H9 (cell line): ENCODE measurements around the gene SH3RF3. TPM values are rescaled to one million over a fixed set of nuclear protein-coding genes. Genes with fewer than 3 reads are reported as not detected.

ENCODE experiments used
- DNase-seq: peaks from one replicate; pipeline ENCODE4 v3.0.0-alpha.2; 2017
- H2AFZ ChIP-seq: one replicate; pipeline ENCODE4 v1.6.1; 2013; ENCODE audit warnings: mild to moderate bottlenecking, low read length, control low read depth, moderate library complexity
- H2AK5ac ChIP-seq: 2 replicates; pipeline ENCODE4 v1.6.1; 2013; ENCODE audit warnings: low read length, control low read depth, mixed read lengths; ENCODE audit not compliant: insufficient read length
- H2BK120ac ChIP-seq: one replicate; pipeline ENCODE4 v1.6.1; 2013; ENCODE audit warnings: low read depth, mild to moderate bottlenecking, low read length, control low read depth, inconsistent platforms; ENCODE audit not compliant: poor library complexity, severe bottlenecking
- H2BK12ac ChIP-seq: 2 replicates; pipeline ENCODE4 v1.6.1; 2013; ENCODE audit warnings: low read length, control low read depth, mixed read lengths, low read depth; ENCODE audit not compliant: insufficient read length
- H2BK15ac ChIP-seq: 2 replicates; pipeline ENCODE4 v1.6.1; 2013; ENCODE audit warnings: low read depth, low read length, control low read depth
- H2BK20ac ChIP-seq: one replicate; pipeline ENCODE4 v1.6.1; 2013; ENCODE audit warnings: low read depth, mild to moderate bottlenecking, low read length, control low read depth, inconsistent platforms; ENCODE audit not compliant: poor library complexity, severe bottlenecking
- H2BK5ac ChIP-seq: 2 replicates; pipeline ENCODE4 v1.6.1; 2013; ENCODE audit warnings: low read length, control low read depth, mixed read lengths; ENCODE audit not compliant: insufficient read length
- H3K14ac ChIP-seq: 2 replicates; pipeline ENCODE4 v1.6.1; 2013; ENCODE audit warnings: low read length, control low read depth; ENCODE audit not compliant: insufficient read depth
- H3K18ac ChIP-seq: 2 replicates; pipeline ENCODE4 v1.6.1; 2013; ENCODE audit warnings: low read depth, mild to moderate bottlenecking, mixed read lengths, low read length, control low read depth; ENCODE audit not compliant: insufficient read length
- H3K23ac ChIP-seq: 2 replicates; pipeline ENCODE4 v1.6.1; 2013; ENCODE audit warnings: low read length, control low read depth, mixed read lengths, low read depth; ENCODE audit not compliant: insufficient read length
- H3K23me2 ChIP-seq: 2 replicates; pipeline ENCODE4 v1.6.1; 2013; ENCODE audit warnings: low read depth, mild to moderate bottlenecking, mixed read lengths, low read length, control low read depth; ENCODE audit not compliant: insufficient read length, poor library complexity, severe bottlenecking
- H3K27ac ChIP-seq: 2 replicates; pipeline ENCODE4 v1.5.1; 2013; ENCODE audit warnings: low read length, control low read depth, mixed read lengths, low read depth; ENCODE audit not compliant: insufficient read length
- H3K27me3 ChIP-seq: 2 replicates; pipeline ENCODE4 v1.6.1; 2013; ENCODE audit warnings: low read length, control low read depth, inconsistent platforms; ENCODE audit not compliant: insufficient read depth
- H3K4ac ChIP-seq: 2 replicates; pipeline ENCODE4 v1.6.1; 2013; ENCODE audit warnings: low read depth, mild to moderate bottlenecking, control low read depth, inconsistent platforms, low read length, moderate library complexity
- H3K4me1 ChIP-seq: 2 replicates; pipeline ENCODE4 v1.6.1; 2013; ENCODE audit warnings: low read length, control low read depth, inconsistent platforms; ENCODE audit not compliant: insufficient read depth
- H3K4me2 ChIP-seq: 2 replicates; pipeline ENCODE4 v1.6.1; 2013; ENCODE audit warnings: low read length, control low read depth, mixed read lengths; ENCODE audit not compliant: insufficient read length, insufficient read depth
- H3K56ac ChIP-seq: 2 replicates; pipeline ENCODE4 v1.6.1; 2013; ENCODE audit warnings: low read depth, mild to moderate bottlenecking, mixed read lengths, low read length, control low read depth; ENCODE audit not compliant: insufficient read length
- H3K79me1 ChIP-seq: 2 replicates; pipeline ENCODE4 v1.6.1; 2013; ENCODE audit warnings: low read depth, mild to moderate bottlenecking, moderate library complexity, low read length, control low read depth, inconsistent platforms; ENCODE audit not compliant: insufficient read depth, poor library complexity, severe bottlenecking
- H3K79me2 ChIP-seq: 2 replicates; pipeline ENCODE4 v1.6.1; 2013; ENCODE audit warnings: low read length, control low read depth, inconsistent platforms; ENCODE audit not compliant: insufficient read depth
- H3K9ac ChIP-seq: 2 replicates; pipeline ENCODE4 v1.6.1; 2013; ENCODE audit warnings: low read length, control low read depth, mixed read lengths; ENCODE audit not compliant: insufficient read length; ENCODE audit errors: extremely low read depth
- H3K9me3 ChIP-seq: one replicate; pipeline ENCODE4 v1.6.1; 2013; ENCODE audit warnings: low read depth, low read length, inconsistent platforms; ENCODE audit not compliant: control insufficient read depth
- H3T11ph ChIP-seq: one replicate; pipeline ENCODE4 v1.6.1; 2013; ENCODE audit warnings: mild to moderate bottlenecking, low read length, control low read depth, inconsistent platforms
- H4K20me1 ChIP-seq: one replicate; pipeline ENCODE4 v1.6.1; 2013; ENCODE audit not compliant: control insufficient read depth, insufficient read length, insufficient read depth
- H4K5ac ChIP-seq: 2 replicates; pipeline ENCODE4 v1.6.1; 2013; ENCODE audit warnings: low read depth, mild to moderate bottlenecking, mixed read lengths, low read length, control low read depth; ENCODE audit not compliant: insufficient read length
- H4K8ac ChIP-seq: replicated peaks from 2 replicates; pipeline ENCODE4 v1.6.1; 2013; ENCODE audit warnings: low read length, control low read depth, mixed read lengths, low read depth; ENCODE audit not compliant: insufficient read length
- H4K91ac ChIP-seq: 2 replicates; pipeline ENCODE4 v1.6.1; 2013; ENCODE audit warnings: low read depth, mild to moderate bottlenecking, moderate library complexity, mixed read lengths, low read length, control low read depth; ENCODE audit not compliant: insufficient read length
- H3K27ac Mint-ChIP-seq, 3 experiments: 2 replicates in 2 of 3; 3 replicates in 1 of 3; pipeline ENCODE4 v1.8.0; 2020 to 2021; ENCODE audit warnings: mixed read lengths in 3 of 3, mild to moderate bottlenecking in 1 of 3, moderate library complexity in 1 of 3
- H3K27me3 Mint-ChIP-seq: 2 replicates; pipeline ENCODE4 v1.8.0; 2021; ENCODE audit warnings: low read depth, mild to moderate bottlenecking, moderate library complexity, mixed read lengths
- H3K36me3 Mint-ChIP-seq, 3 experiments: 2 replicates in 2 of 3; 3 replicates in 1 of 3; pipeline ENCODE4 v1.8.0; 2020 to 2021; ENCODE audit warnings: low read depth in 3 of 3, mixed read lengths in 3 of 3; ENCODE audit not compliant: insufficient read depth in 1 of 3
- H3K4me1 Mint-ChIP-seq, 2 experiments: 2 replicates each; pipeline ENCODE4 v1.8.0; 2020; ENCODE audit warnings: mixed read lengths in 2 of 2
- H3K4me3 Mint-ChIP-seq, 2 experiments: 2 replicates in 1 of 2; 3 replicates in 1 of 2; pipeline ENCODE4 v1.8.0; 2020 to 2021; ENCODE audit warnings: mild to moderate bottlenecking in 2 of 2, mixed read lengths in 2 of 2, moderate library complexity in 1 of 2
- H3K9me3 Mint-ChIP-seq, 2 experiments: 2 replicates in 1 of 2; 3 replicates in 1 of 2; pipeline ENCODE4 v1.8.0; 2020; ENCODE audit warnings: mild to moderate bottlenecking in 2 of 2, mixed read lengths in 2 of 2, moderate library complexity in 1 of 2
- WGBS: extraction: QIAGEN DNeasy Blood & Tissue Kit; methylation state at CpG from one replicate; pipeline ENCODE4 v1.1.7; 2013; ENCODE audit warnings: missing lambda C conversion rate, low lambda C conversion rate, mixed read lengths; ENCODE audit not compliant: insufficient read length; ENCODE audit errors: extremely low coverage; 5-methylcytosine and 5-hydroxymethylcytosine counted together
- total RNA-seq: library from RNA; stranded (reverse); gene quantifications from 2 replicates; pipeline ENCODE4 v1.2.1, GENCODE V29; 2021
- TF ChIP-seq, protein P1 (sequence below): fragments of 200-600 bp; sonication (generic); conservative IDR thresholded peaks from 3 replicates; pipeline ENCODE4 v1.8.0; 2021; ENCODE audit warnings: antibody characterized with exemption, mild to moderate bottlenecking

Gene SH3RF3
- total RNA-seq, 1 experiment from 2014 or later = 0.46 TPM

DNA sequence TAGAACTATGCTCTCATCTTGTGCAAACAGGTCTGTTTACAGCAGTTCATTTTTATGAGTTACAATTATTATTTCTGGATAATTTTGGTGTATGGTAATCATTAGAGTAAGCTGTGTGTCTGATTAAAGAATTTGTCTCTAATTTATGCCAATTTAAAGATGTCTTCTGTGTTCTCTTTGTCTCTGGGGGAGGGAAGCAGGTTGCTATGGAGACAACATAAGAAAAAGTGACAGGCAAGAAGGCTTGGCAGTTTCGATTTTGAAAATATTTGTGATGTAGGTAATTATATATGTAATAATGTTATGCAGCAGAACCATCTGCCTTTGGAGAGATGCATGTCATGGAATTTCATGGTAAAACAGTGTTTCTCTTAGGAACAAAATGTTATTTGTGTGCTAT lies 78.2 kb downstream of the SH3RF3 start:
- Histone ChIP-seq H3K23ac (no peak overlapping the region), H4K20me1 (no peaks in the 10 kb centered on the region), H2BK12ac (no peak overlapping the region), H3K4me1 (peaks cover 4% of the 10 kb centered on the region; the same call in 1 of the 2 replicates), H3K27me3 (no peaks in the 10 kb centered on the region), H2BK15ac (no peak overlapping the region), H3K18ac (no peak overlapping the region), H4K5ac (no peak overlapping the region), H2BK20ac (no peak overlapping the region), H2AK5ac (no peak overlapping the region), H3K14ac (no peak overlapping the region), H3K23me2 (peaks cover 2% of the 10 kb centered on the region), H3K9ac (no peak overlapping the region), H2AFZ (no peak overlapping the region), H3K9me3 (no peaks in the 10 kb centered on the region), H3K27ac (no peak overlapping the region), H2BK120ac (no peak overlapping the region), H3K56ac (no peak overlapping the region), H3K79me2 (no peaks in the 10 kb centered on the region), H3K4ac (no peak overlapping the region), H3K4me2 (no peak overlapping the region), H3K79me1 (no peaks in the 10 kb centered on the region), H4K8ac (no peak overlapping the region), H3T11ph (no peak overlapping the region), H2BK5ac (no peak overlapping the region), H4K91ac (no peak overlapping the region)
- Mint-ChIP-seq H3K9me3 (no peaks in the 10 kb centered on the region), H3K27ac (no peak overlapping the region), H3K4me3 (no peak overlapping the region), H3K36me3 (no peaks in the 10 kb centered on the region), H3K27me3 (peaks cover 3% of the 10 kb centered on the region; the same call in 1 of the 2 replicates), H3K4me1 (peaks cover 12 to 24% of the 10 kb centered on the region in 2 experiments)
- no peak for DNase-seq
- TF ChIP-seq, protein P1, sequence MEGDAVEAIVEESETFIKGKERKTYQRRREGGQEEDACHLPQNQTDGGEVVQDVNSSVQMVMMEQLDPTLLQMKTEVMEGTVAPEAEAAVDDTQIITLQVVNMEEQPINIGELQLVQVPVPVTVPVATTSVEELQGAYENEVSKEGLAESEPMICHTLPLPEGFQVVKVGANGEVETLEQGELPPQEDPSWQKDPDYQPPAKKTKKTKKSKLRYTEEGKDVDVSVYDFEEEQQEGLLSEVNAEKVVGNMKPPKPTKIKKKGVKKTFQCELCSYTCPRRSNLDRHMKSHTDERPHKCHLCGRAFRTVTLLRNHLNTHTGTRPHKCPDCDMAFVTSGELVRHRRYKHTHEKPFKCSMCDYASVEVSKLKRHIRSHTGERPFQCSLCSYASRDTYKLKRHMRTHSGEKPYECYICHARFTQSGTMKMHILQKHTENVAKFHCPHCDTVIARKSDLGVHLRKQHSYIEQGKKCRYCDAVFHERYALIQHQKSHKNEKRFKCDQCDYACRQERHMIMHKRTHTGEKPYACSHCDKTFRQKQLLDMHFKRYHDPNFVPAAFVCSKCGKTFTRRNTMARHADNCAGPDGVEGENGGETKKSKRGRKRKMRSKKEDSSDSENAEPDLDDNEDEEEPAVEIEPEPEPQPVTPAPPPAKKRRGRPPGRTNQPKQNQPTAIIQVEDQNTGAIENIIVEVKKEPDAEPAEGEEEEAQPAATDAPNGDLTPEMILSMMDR = no peak
- no CpG with 5 or more reads among the region's 1 CpG for WGBS
